Hepatocyte (in vitro differentiated cells): ENCODE measurements around the gene DALRD3. TPM values are rescaled to one million over a fixed set of nuclear protein-coding genes. Genes with fewer than 3 reads are reported as not detected.
A peak's percentile ranks its signal among the peaks of the same experiment; 100 is the strongest.

Source experiments
- DNase-seq: peaks from one replicate; pipeline ENCODE4 v3.0.0-alpha.2; 2016; ENCODE audit warnings: low spot score
- H2AFZ ChIP-seq: fragments of 200-600 bp; sonication (generic); 2 replicates; pipeline ENCODE4 v1.6.0; 2016; ENCODE audit warnings: antibody characterized with exemption, mild to moderate bottlenecking
- H3K27ac ChIP-seq: fragments of 200-600 bp; sonication (generic); 2 replicates; pipeline ENCODE4 v1.5.1; 2016; ENCODE audit warnings: mild to moderate bottlenecking
- H3K27me3 ChIP-seq: fragments of 200-600 bp; sonication (generic); 2 replicates; pipeline ENCODE4 v1.6.1; 2016
- H3K36me3 ChIP-seq: fragments of 200-600 bp; sonication (generic); replicated peaks from 2 replicates; pipeline ENCODE4 v1.5.1; 2016; ENCODE audit warnings: low read depth; ENCODE audit not compliant: insufficient read depth
- H3K4me1 ChIP-seq: fragments of 200-600 bp; sonication (generic); 2 replicates; pipeline ENCODE4 v1.5.1; 2016; ENCODE audit warnings: mild to moderate bottlenecking, moderate library complexity; ENCODE audit not compliant: insufficient read depth
- H3K4me2 ChIP-seq: fragments of 200-600 bp; sonication (generic); 2 replicates; pipeline ENCODE4 v1.6.0; 2016
- H3K4me3 ChIP-seq: fragments of 200-600 bp; sonication (generic); 2 replicates; pipeline ENCODE4 v1.5.1; 2016; ENCODE audit warnings: mild to moderate bottlenecking
- H3K79me2 ChIP-seq: fragments of 200-600 bp; sonication (generic); 2 replicates; pipeline ENCODE4 v1.6.0; 2017; ENCODE audit warnings: mild to moderate bottlenecking
- H3K9me2 ChIP-seq: fragments of 200-600 bp; sonication (generic); replicated peaks from 2 replicates; pipeline ENCODE4 v1.6.0; 2017; ENCODE audit warnings: mild to moderate bottlenecking; ENCODE audit not compliant: insufficient read depth
- H3K9me3 ChIP-seq: fragments of 200-600 bp; sonication (generic); 2 replicates; pipeline ENCODE4 v1.5.1; 2016; ENCODE audit warnings: low read depth, mild to moderate bottlenecking
- H4K20me1 ChIP-seq: fragments of 200-600 bp; sonication (generic); 2 replicates; pipeline ENCODE4 v1.6.0; 2016; ENCODE audit warnings: mild to moderate bottlenecking; ENCODE audit not compliant: insufficient read depth, poor library complexity, severe bottlenecking
- CTCF ChIP-seq: fragments of 200-600 bp; sonication (generic); IDR thresholded peaks from 2 replicates; pipeline ENCODE4 v1.5.1; 2016; ENCODE audit warnings: antibody characterized with exemption, mild to moderate bottlenecking; ENCODE audit not compliant: poor library complexity
- EZH2 ChIP-seq: fragments of 200-600 bp; sonication (generic); IDR thresholded peaks from 2 replicates; pipeline ENCODE4 v1.6.1; 2016; ENCODE audit warnings: antibody characterized with exemption, mild to moderate bottlenecking, borderline replicate concordance
- EZH2phosphoT487 ChIP-seq: fragments of 200-600 bp; sonication (generic); IDR thresholded peaks from one replicate; pipeline ENCODE4 v1.6.1; 2018; ENCODE audit warnings: antibody characterized with exemption, mild to moderate bottlenecking, low read depth, moderate library complexity; ENCODE audit not compliant: unreplicated experiment, severe bottlenecking
- WGBS: methylation state at CpG from one replicate; pipeline ENCODE4 v1.1.6; 2016; ENCODE audit warnings: low lambda C conversion rate; ENCODE audit errors: missing lambda C conversion rate; 5-methylcytosine and 5-hydroxymethylcytosine counted together
- polyA plus RNA-seq: library from polyadenylated mRNA; unstranded; fragments of >200 nt; fragmentation: Nextera tagmentation; extraction: Ambion mirVana; gene quantifications from 2 replicates; pipeline ENCODE4 v1.2.1, GENCODE V29; 2016
- total RNA-seq: library from RNA; depleted of rRNA; stranded (reverse); fragments of >200 nt; gene quantifications from 2 replicates; pipeline ENCODE4 v1.2.3, GENCODE V29; 2014

The DALRD3 gene
- total and polyA plus RNA-seq, 2 experiments from 2014 or later, result 27.0 to 29.3 TPM

- Histone ChIP-seq H3K79me2 (peaks cover 58% of the 10 kb centered on the region), H3K4me2 (no peak overlapping the region), H3K9me3 (no peaks in the 10 kb centered on the region), H3K4me3 (no peak overlapping the region), H3K36me3 (no peaks in the 10 kb centered on the region), H3K27ac (no peak overlapping the region), H2AFZ (no peak overlapping the region), H3K9me2 (no peaks in the 10 kb centered on the region), H3K4me1 (peaks cover 14% of the 10 kb centered on the region), H4K20me1 (peaks cover 68% of the 10 kb centered on the region), H3K27me3 (no peaks in the 10 kb centered on the region)
- peak; percentile 67 for DNase-seq
- TF ChIP-seq EZH2 (no peak), EZH2phosphoT487 (no peak), CTCF (peak; percentile 48)
- 92% methylated on average over 24 of the region's 24 CpGs for WGBS
Observed at GRCh38 chr3:49013738-49014660, 4.4 kb downstream of the DALRD3 start.

DNA sequence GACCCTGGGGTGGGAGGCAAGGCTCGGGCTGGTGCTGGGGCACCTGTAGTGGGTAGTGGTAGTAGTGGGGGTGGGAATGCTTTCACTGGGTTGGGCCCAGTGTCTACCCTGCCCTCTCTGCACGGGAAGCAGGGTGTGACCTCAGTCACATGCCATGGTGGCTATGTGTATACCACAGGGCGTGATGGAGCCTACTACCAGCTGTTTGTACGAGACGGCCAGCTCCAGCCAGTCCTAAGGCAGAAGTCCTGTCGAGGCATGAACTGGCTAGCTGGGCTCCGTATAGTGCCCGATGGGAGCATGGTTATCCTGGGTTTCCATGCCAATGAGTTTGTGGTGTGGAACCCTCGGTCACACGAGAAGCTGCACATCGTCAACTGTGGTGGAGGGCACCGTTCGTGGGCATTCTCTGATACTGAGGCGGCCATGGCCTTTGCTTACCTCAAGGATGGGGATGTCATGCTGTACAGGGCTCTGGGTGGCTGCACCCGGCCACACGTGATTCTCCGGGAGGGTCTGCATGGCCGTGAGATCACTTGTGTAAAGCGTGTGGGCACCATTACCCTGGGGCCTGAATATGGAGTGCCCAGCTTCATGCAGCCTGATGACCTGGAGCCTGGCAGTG lies 5.2 kb downstream of the DALRD3 start:
- no peak for TF ChIP-seq EZH2
- no peak for TF ChIP-seq EZH2phosphoT487
- TF ChIP-seq CTCF, result no peak
- WGBS, result 95% methylated on average over 19 of the region's 19 CpGs
- Histone ChIP-seq H3K36me3 (no peaks in the 10 kb centered on the region), H3K27me3 (no peaks in the 10 kb centered on the region), H3K4me1 (peaks cover 10% of the 10 kb centered on the region), H3K4me2 (no peak overlapping the region), H3K9me2 (no peaks in the 10 kb centered on the region), H3K9me3 (no peaks in the 10 kb centered on the region), H4K20me1 (peaks cover 76% of the 10 kb centered on the region), H3K79me2 (peaks cover 62% of the 10 kb centered on the region), H3K27ac (no peak overlapping the region), H2AFZ (no peak overlapping the region), H3K4me3 (no peak overlapping the region)
- no peak for DNase-seq

- no peak overlapping the region for H2AFZ ChIP-seq
- DNase-seq, result no peak
- no peaks in the 10 kb centered on the region for H3K9me2 ChIP-seq
- H3K27ac ChIP-seq, result no peak overlapping the region
- TF ChIP-seq CTCF (no peak), EZH2phosphoT487 (no peak), EZH2 (no peak)
- no peaks in the 10 kb centered on the region for H3K9me3 ChIP-seq
- peaks cover 7% of the 10 kb centered on the region for H3K4me1 ChIP-seq
- peaks cover 78% of the 10 kb centered on the region for H4K20me1 ChIP-seq
- H3K4me2 ChIP-seq, result no peak overlapping the region
- no peaks in the 10 kb centered on the region for H3K36me3 ChIP-seq
- no peaks in the 10 kb centered on the region for H3K27me3 ChIP-seq
- peaks cover 67% of the 10 kb centered on the region for H3K79me2 ChIP-seq
- WGBS, result 93% methylated on average over 17 of the region's 17 CpGs
- no peak overlapping the region for H3K4me3 ChIP-seq
Observed at GRCh38 chr3:49012441-49013017, 5.9 kb downstream of the DALRD3 start.
